T-helper 2 cell treated with Interferon-gamma antibody and Interleukin-4, amounts not matched to agents 5 μg/mL and 100 μg/mL, for 36 hours (primary cell): Measurements from ENCODE around the gene AVPI1.

Source experiments
- DNase-seq: peaks from one replicate; pipeline ENCODE4 v3.0.0; 2021; ENCODE audit warnings: low spot score
- H3K27ac Mint-ChIP-seq: one replicate; pipeline ENCODE4 v1.8.0; 2021; ENCODE audit warnings: mild to moderate bottlenecking, mixed read lengths
- H3K27me3 Mint-ChIP-seq: one replicate; pipeline ENCODE4 v1.8.0; 2021; ENCODE audit warnings: low read depth, mixed read lengths
- H3K36me3 Mint-ChIP-seq: one replicate; pipeline ENCODE4 v1.8.0; 2021; ENCODE audit warnings: low read depth, mixed read lengths
- H3K4me1 Mint-ChIP-seq: one replicate; pipeline ENCODE4 v1.8.0; 2021; ENCODE audit warnings: low read depth, mixed read lengths
- H3K4me3 Mint-ChIP-seq: one replicate; pipeline ENCODE4 v1.8.0; 2022; ENCODE audit warnings: mild to moderate bottlenecking, moderate library complexity, mixed read lengths
- H3K9me3 Mint-ChIP-seq: one replicate; pipeline ENCODE4 v1.8.0; 2021; ENCODE audit warnings: mixed read lengths

Gene AVPI1

DNA sequence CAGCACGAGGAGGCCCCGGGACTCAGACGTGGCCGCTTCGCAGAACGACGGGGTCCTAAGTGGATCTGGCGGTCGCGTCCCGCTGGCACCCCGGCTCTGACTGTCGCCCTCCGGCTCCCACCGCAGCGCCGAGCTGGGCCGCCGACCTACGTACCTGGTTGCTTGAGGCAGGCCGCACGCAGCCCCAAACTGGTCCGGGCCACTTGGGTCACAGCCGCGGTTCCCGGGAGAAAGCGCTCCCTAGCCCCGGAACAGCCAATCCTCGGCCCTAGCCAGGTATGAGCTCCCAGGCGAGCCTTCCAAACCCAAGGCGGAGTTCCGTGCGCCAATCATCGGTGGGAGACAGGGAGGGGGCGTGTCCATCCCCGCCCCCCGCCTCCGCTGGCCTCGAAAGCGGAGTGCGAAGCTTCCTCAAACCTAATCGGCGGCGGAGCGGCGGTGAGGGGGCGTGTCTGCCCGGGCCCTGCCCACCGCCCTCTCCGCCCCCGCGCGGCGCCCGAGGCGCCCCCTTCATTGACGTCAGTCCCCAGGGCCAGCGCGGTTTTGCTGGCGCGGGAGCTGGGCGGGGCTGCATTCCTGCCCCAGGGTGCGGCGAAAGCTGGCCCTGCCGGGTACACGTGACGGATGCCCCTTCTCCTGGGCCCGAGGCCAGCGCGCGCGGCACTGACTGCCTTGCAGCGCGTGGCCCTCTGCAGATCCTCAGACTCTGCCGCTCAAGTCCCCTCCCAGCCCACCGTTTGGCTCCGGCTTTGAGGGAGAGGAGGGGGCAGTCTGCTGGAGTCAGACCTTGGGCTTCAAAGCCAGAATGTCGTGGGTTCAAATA lies at the start of gene AVPI1:
AVPI1 (minus strand) TSS at position 280 of the 823 bp plus-strand sequence. CDS start 7,336 bp downstream, outside the sequence.
- no peaks in the 10 kb centered on the region for H3K27me3 Mint-ChIP-seq

GRCh38 chr10:97736403-97736901 lies 49.4 kb upstream of the AVPI1 start:
- H3K4me1 Mint-ChIP-seq = peaks cover 27% of the 10 kb centered on the region
- peak overlapping the region; percentile 98 for H3K27ac Mint-ChIP-seq
- DNase-seq = no peak
- H3K4me3 Mint-ChIP-seq = peak overlapping the region; percentile 96
- H3K9me3 Mint-ChIP-seq = peaks cover 3% of the 10 kb centered on the region
- H3K27me3 Mint-ChIP-seq = peaks cover 2% of the 10 kb centered on the region
- peaks cover 28% of the 10 kb centered on the region for H3K36me3 Mint-ChIP-seq

More for the DNA sequence above, at the start of gene AVPI1:
- no peaks in the 10 kb centered on the region for H3K36me3 Mint-ChIP-seq
- peaks cover 12% of the 10 kb centered on the region for H3K4me1 Mint-ChIP-seq
- peak within 1 kb of the TSS; percentile 85 for H3K4me3 Mint-ChIP-seq
- H3K9me3 Mint-ChIP-seq = no peaks in the 10 kb centered on the region
- H3K27ac Mint-ChIP-seq = peak within 1 kb of the TSS; percentile 53
- DNase-seq = peak; percentile 95

- Mint-ChIP-seq H3K27me3 (peaks cover 2% of the 10 kb centered on the region), H3K4me3 (no peak overlapping the region), H3K27ac (no peak overlapping the region), H3K4me1 (peaks cover 19% of the 10 kb centered on the region), H3K9me3 (peaks cover 3% of the 10 kb centered on the region), H3K36me3 (peaks cover 9% of the 10 kb centered on the region)
- DNase-seq = no peak
Measured at GRCh38 chr10:97734021-97734420, 47.0 kb upstream of the AVPI1 start.

GRCh38 chr10:97733256-97733655 lies 46.2 kb upstream of the AVPI1 start:
- Mint-ChIP-seq H3K4me1 (peaks cover 15% of the 10 kb centered on the region), H3K9me3 (peaks cover 3% of the 10 kb centered on the region), H3K36me3 (peaks cover 9% of the 10 kb centered on the region), H3K27ac (no peak overlapping the region), H3K4me3 (no peak overlapping the region), H3K27me3 (peaks cover 2% of the 10 kb centered on the region)
- no peak for DNase-seq

GRCh38 chr10:97732052-97732359 lies 45.0 kb upstream of the AVPI1 start:
- no peak overlapping the region for H3K4me3 Mint-ChIP-seq
- H3K4me1 Mint-ChIP-seq = peaks cover 7% of the 10 kb centered on the region
- H3K27ac Mint-ChIP-seq = no peak overlapping the region
- H3K27me3 Mint-ChIP-seq = peaks cover 2% of the 10 kb centered on the region
- peaks cover 2% of the 10 kb centered on the region for H3K36me3 Mint-ChIP-seq
- peaks cover 3% of the 10 kb centered on the region for H3K9me3 Mint-ChIP-seq
- no peak for DNase-seq

DNA sequence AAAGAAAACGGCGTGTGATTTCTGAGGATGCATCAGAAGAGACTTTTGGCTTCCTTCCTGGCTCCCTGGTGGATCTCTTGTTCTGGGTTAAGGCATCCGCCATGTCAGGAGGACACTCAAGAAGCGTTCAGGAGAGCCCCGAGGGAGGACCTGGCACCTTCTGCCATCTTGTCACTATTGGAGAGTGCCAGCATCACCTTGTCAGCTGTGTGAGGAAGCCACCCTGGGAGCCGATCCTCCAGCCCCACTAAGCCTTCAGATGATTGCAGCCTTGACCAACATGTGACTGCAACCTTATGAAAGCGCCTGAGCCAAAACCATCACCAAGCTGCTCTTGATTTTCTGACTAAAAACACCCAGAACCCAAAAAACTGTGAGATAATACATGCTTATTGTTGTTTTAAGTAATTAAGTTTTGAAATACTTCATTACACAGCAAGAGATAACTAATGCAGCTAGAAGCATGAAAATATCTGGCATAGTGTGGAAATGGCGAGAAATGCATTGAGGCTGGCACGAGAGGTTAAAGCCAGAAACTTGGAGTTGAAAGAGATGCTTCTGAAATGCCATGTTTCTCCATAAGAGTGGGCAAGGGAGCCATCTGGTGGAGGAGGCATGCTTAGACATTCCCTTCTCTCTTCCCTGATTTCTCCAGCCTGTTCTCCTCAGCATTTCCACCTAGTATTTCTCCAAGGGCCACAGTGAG lies 44.5 kb upstream of the AVPI1 start:
- no peak overlapping the region for H3K27ac Mint-ChIP-seq
- no peaks in the 10 kb centered on the region for H3K36me3 Mint-ChIP-seq
- peaks cover 3% of the 10 kb centered on the region for H3K9me3 Mint-ChIP-seq
- peaks cover 2% of the 10 kb centered on the region for H3K4me1 Mint-ChIP-seq
- DNase-seq = peak; percentile 23
- H3K4me3 Mint-ChIP-seq = no peak overlapping the region
- H3K27me3 Mint-ChIP-seq = no peaks in the 10 kb centered on the region

GRCh38 chr10:97729014-97729413 lies 42.0 kb upstream of the AVPI1 start:
- Mint-ChIP-seq H3K4me1 (no peaks in the 10 kb centered on the region), H3K36me3 (no peaks in the 10 kb centered on the region), H3K27me3 (peaks cover 3% of the 10 kb centered on the region), H3K9me3 (no peaks in the 10 kb centered on the region), H3K4me3 (no peak overlapping the region), H3K27ac (no peak overlapping the region)
- no peak for DNase-seq

GRCh38 chr10:97726636-97727178 lies 39.7 kb upstream of the AVPI1 start:
- no peaks in the 10 kb centered on the region for H3K36me3 Mint-ChIP-seq
- no peak overlapping the region for H3K27ac Mint-ChIP-seq
- peaks cover 3% of the 10 kb centered on the region for H3K27me3 Mint-ChIP-seq
- no peak for DNase-seq
- no peak overlapping the region for H3K4me3 Mint-ChIP-seq
- H3K4me1 Mint-ChIP-seq = peaks cover 4% of the 10 kb centered on the region
- no peaks in the 10 kb centered on the region for H3K9me3 Mint-ChIP-seq

- Mint-ChIP-seq H3K4me3 (no peak overlapping the region), H3K27me3 (peaks cover 3% of the 10 kb centered on the region), H3K36me3 (no peaks in the 10 kb centered on the region), H3K9me3 (no peaks in the 10 kb centered on the region), H3K27ac (no peak overlapping the region), H3K4me1 (peaks cover 4% of the 10 kb centered on the region)
- no peak for DNase-seq
Measured at GRCh38 chr10:97724341-97724941, 37.4 kb upstream of the AVPI1 start.

DNA sequence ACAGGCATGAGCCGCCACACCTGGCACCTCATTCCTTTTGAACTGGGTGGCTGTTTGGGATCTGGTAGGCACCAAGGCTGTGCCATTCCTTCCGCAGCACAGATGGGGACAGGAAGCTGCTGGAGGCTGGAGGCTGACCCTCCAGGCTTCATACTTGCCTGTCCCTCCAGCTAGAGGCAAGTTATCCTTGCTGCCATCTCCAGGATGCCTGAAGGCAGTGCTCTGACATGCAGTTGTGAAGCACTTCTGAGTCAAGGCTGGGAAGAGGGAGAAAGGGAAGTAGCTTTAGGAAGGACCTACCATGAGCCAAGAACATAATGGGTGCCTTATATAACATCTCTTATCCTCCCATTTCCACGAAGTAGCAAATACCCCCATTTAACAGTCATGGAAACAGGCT lies 36.0 kb upstream of the AVPI1 start:
- H3K4me3 Mint-ChIP-seq = no peak overlapping the region
- no peaks in the 10 kb centered on the region for H3K9me3 Mint-ChIP-seq
- H3K27ac Mint-ChIP-seq = no peak overlapping the region
- no peak for DNase-seq
- peaks cover 3% of the 10 kb centered on the region for H3K27me3 Mint-ChIP-seq
- H3K4me1 Mint-ChIP-seq = peaks cover 4% of the 10 kb centered on the region
- H3K36me3 Mint-ChIP-seq = no peaks in the 10 kb centered on the region

- H3K4me1 Mint-ChIP-seq = peaks cover 4% of the 10 kb centered on the region
- no peak overlapping the region for H3K4me3 Mint-ChIP-seq
- H3K27me3 Mint-ChIP-seq = peaks cover 3% of the 10 kb centered on the region
- no peak overlapping the region for H3K27ac Mint-ChIP-seq
- H3K9me3 Mint-ChIP-seq = no peaks in the 10 kb centered on the region
- no peak for DNase-seq
- no peaks in the 10 kb centered on the region for H3K36me3 Mint-ChIP-seq
Measured at GRCh38 chr10:97721871-97722780, 35.1 kb upstream of the AVPI1 start.

DNA sequence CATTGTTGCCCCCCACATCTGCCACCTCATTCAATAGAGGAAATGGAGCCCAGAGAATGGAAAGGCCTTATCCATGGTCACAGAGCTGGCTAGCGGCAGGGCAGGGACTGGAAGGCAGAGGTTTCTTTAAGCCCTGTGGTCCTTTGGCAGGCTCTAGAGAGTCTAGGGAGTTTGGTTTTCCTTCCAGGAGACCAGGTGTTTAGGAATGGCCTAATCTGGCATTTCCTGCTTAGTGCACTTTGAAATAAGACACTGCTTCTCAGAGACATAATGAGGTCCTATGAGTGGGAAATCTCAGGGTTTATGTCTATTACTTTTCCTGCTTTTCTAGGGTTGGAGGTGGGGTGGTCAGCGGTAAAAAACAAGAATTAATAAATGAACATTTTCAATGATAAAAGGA lies 32.6 kb upstream of the AVPI1 start:
- no peaks in the 10 kb centered on the region for H3K9me3 Mint-ChIP-seq
- H3K4me1 Mint-ChIP-seq = peaks cover 5% of the 10 kb centered on the region
- no peak overlapping the region for H3K27ac Mint-ChIP-seq
- H3K27me3 Mint-ChIP-seq = peaks cover 11% of the 10 kb centered on the region
- DNase-seq = no peak
- no peak overlapping the region for H3K4me3 Mint-ChIP-seq
- H3K36me3 Mint-ChIP-seq = no peaks in the 10 kb centered on the region

GRCh38 chr10:97718659-97719142 lies 31.7 kb upstream of the AVPI1 start:
- peaks cover 13% of the 10 kb centered on the region for H3K27me3 Mint-ChIP-seq
- H3K27ac Mint-ChIP-seq = no peak overlapping the region
- peaks cover 7% of the 10 kb centered on the region for H3K4me1 Mint-ChIP-seq
- DNase-seq = no peak
- H3K36me3 Mint-ChIP-seq = no peaks in the 10 kb centered on the region
- no peak overlapping the region for H3K4me3 Mint-ChIP-seq
- H3K9me3 Mint-ChIP-seq = no peaks in the 10 kb centered on the region
